ENCODE measurements around the gene CHSY1.
A peak's percentile ranks its signal among the peaks of the same experiment; 100 is the strongest.
"Not testable (repeated sequence)": the region's sequence is repeated elsewhere in the genome, so short reads cannot be mapped to it uniquely, and the experiment has no call there.

CHSY1 gene

GRCh38 chr15:101133751-101134261, 118.0 kb downstream of the CHSY1 start:
- DNase-seq (ENCODE audit: low read depth), result no peak

- DNase-seq (ENCODE audit: low read depth), result no peak
Measured at GRCh38 chr15:101133181-101133460, 118.7 kb downstream of the CHSY1 start.

GRCh38 chr15:101132390-101133180, 119.3 kb downstream of the CHSY1 start:
- DNase-seq (ENCODE audit: low read depth), result no peak

- DNase-seq (ENCODE audit: low read depth), result no peak
Measured at GRCh38 chr15:101131489-101132389, 120.1 kb downstream of the CHSY1 start.

- no peak for DNase-seq (ENCODE audit: low read depth)
Measured at GRCh38 chr15:101129851-101130380, 121.9 kb downstream of the CHSY1 start.

GRCh38 chr15:101128221-101129015, 123.4 kb downstream of the CHSY1 start:
- no peak for DNase-seq (ENCODE audit: low read depth)

GRCh38 chr15:101127506-101128076, 124.3 kb downstream of the CHSY1 start:
- peak; percentile 12 for DNase-seq (ENCODE audit: low read depth)

GRCh38 chr15:101126618-101127505, 125.0 kb downstream of the CHSY1 start:
- no peak for DNase-seq (ENCODE audit: low read depth)

- not testable (repeated sequence) for DNase-seq (ENCODE audit: low read depth)
Measured at GRCh38 chr15:101125881-101126428, 125.9 kb downstream of the CHSY1 start.

Measured in activated T-helper 9 cell treated with anti-CD3 and anti-CD28 coated beads, Interleukin-2, amount 50 U/mL, for 16 hours (primary cell).